HEK293 (cell line): ENCODE results near the gene ENDOU.

ENCODE experiments used
- CTCF ChIP-seq: fragments of 450-650 bp; formaldehyde crosslinking; IDR thresholded peaks from 2 replicates; pipeline ENCODE4 v1.5.1; 2016; ENCODE audit warnings: missing biosample characterization, missing genetic modification characterization
- ZBTB7A ChIP-seq: fragments of 450-650 bp; formaldehyde crosslinking; IDR thresholded peaks from 2 replicates; pipeline ENCODE4 v1.5.1; 2016; ENCODE audit warnings: low read depth, missing biosample characterization, missing genetic modification characterization
- ZNF157 ChIP-seq: fragments of 450-650 bp; formaldehyde crosslinking; IDR thresholded peaks from 2 replicates; pipeline ENCODE4 v1.5.1; 2016; ENCODE audit warnings: missing biosample characterization, missing genetic modification characterization
- ZNF510 ChIP-seq: fragments of 450-650 bp; formaldehyde crosslinking; IDR thresholded peaks from 2 replicates; pipeline ENCODE4 v1.5.1; 2018; ENCODE audit warnings: mild to moderate bottlenecking, missing genetic modification characterization, missing biosample characterization; ENCODE audit not compliant: insufficient replicate concordance
- ZNF692 ChIP-seq: fragments of 450-650 bp; formaldehyde crosslinking; IDR thresholded peaks from 2 replicates; pipeline ENCODE4 v1.5.1; 2016; ENCODE audit warnings: missing biosample characterization, missing genetic modification characterization
- TF ChIP-seq, protein P1 (sequence below): fragments of 450-650 bp; formaldehyde crosslinking; optimal IDR thresholded peaks from 2 replicates; pipeline ENCODE3; 2016; ENCODE audit warnings: missing biosample characterization, mild to moderate bottlenecking, missing genetic modification characterization

DNA sequence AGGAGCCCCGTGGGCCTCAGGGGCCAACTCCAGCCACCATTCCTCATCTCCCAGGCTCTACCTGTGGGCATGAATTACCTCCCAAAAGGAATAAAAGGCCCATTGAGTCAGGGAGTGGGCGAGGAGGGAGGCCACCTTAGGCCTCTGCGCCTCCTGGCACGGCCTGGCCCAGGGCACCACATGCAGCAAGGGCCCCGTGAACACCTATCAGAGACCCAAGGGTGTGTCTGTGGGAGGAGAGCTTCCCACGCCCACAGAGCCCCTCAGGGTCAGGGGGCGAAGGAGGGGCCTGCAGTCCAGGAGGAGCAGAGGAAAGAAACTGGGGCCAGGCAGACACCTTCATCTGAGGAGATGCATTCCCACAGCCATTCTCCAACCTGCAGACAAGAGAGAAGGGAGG, 21.2 kb upstream of the ENDOU start:
- TF ChIP-seq, protein P1, sequence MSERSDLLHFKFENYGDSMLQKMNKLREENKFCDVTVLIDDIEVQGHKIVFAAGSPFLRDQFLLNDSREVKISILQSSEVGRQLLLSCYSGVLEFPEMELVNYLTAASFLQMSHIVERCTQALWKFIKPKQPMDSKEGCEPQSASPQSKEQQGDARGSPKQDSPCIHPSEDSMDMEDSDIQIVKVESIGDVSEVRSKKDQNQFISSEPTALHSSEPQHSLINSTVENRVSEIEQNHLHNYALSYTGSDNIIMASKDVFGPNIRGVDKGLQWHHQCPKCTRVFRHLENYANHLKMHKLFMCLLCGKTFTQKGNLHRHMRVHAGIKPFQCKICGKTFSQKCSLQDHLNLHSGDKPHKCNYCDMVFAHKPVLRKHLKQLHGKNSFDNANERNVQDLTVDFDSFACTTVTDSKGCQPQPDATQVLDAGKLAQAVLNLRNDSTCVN (tag by site-specific recombination) = no peak
- no peak for TF ChIP-seq CTCF (tag by site-specific recombination)
- no peak for TF ChIP-seq ZBTB7A (tag by site-specific recombination)
- no peak for TF ChIP-seq ZNF692 (tag by site-specific recombination)
- TF ChIP-seq ZNF157 (tag by site-specific recombination) = no peak
- no peak for TF ChIP-seq ZNF510
